ENCODE results near the gene RHOH.
A peak's percentile ranks its signal among the peaks of the same experiment; 100 is the strongest.
"Not testable (repeated sequence)": the region's sequence is repeated elsewhere in the genome, so short reads cannot be mapped to it uniquely, and the experiment has no call there.

RHOH gene, protein sequence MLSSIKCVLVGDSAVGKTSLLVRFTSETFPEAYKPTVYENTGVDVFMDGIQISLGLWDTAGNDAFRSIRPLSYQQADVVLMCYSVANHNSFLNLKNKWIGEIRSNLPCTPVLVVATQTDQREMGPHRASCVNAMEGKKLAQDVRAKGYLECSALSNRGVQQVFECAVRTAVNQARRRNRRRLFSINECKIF

DNA sequence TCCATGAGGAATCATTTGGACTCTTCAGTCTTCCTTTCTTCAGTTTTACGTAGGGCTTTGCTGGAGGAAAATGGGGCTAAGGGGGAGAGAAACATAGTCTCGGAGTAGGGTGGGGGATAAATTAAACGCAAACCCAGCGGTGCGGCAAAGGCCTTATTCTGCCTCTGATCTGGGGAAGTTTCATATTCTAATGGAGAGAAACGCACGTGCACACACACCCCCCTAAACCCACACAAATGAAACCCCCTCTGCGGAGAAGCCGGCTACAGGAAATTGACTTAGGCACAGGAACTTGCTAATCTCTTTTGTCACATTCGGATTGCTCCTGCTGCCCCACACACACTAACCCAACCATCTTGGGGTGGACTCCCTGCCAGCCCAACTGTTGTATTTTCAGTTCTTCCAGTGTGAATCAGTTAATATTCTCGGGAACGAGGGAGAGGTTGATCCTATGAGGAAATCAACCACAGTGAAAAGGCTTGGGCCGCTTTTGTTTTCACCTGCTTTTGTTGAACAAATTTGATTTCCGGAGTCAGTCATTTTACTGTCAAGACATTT lies at the start of gene RHOH:
RHOH (plus strand) TSS at position 308 of the 558 bp plus-strand sequence. CDS start 46,356 bp downstream, outside the sequence.
- no peak for DNase-seq

DNA sequence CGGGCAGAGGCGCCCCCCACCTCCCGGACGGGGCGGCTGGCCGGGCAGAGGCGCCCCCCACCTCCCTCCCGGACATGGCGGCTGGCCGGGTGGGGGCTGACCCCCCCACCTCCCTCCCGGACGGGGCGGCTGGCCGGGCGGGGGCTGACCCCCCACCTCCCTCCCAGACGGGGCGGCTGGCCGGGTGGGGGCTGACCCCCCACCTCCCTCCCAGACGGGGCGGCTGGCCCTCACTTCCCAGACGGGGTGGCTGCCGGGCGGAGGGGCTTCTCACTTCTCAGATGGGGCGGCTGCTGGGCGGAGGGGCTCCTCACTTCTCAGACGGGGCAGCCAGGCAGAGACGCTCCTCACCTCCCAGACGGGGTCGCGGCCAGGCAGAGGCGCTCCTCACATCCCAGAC lies 49.3 kb upstream of the RHOH start:
- not testable (repeated sequence) for DNase-seq

DNA sequence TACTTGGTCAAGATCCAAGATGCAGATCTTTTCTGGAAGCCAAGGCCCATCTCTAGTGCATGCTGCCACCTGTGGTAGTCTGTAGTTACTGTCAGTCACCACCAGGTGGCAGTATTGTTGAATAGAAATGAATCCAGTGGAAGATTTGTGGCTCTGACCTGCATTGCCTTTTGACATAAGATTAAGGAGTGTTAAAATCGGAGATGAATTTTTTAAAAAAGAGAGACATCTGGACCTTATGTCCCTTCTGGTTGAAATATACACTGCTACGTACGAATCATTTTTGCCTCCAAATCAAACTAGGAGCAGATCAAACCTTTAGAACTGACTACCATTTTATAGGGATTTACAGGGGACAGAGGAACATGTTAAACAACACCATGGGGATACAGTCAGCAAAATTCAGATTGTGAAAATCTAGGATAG lies 46.9 kb upstream of the RHOH start:
- peak; percentile 16 for DNase-seq

DNA sequence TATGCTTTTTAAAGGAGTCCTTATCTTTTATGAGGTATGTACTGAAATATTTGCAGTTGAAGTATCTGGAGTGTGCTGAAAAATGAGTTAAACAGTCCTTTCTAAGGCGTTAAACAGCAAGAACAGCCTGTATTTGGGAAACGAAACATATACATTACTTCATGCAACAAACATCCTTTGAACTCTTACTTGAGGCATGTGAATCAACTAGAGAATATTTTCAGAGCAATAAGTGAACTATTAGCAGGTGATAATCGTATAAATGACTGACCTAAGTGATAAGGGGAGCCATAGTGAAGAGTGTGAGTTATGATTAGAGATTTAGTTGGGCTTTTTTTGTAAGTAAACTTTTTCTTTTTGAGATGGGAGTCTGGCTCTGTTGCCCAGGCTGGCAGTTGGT lies 45.9 kb upstream of the RHOH start:
- no peak for DNase-seq

DNA sequence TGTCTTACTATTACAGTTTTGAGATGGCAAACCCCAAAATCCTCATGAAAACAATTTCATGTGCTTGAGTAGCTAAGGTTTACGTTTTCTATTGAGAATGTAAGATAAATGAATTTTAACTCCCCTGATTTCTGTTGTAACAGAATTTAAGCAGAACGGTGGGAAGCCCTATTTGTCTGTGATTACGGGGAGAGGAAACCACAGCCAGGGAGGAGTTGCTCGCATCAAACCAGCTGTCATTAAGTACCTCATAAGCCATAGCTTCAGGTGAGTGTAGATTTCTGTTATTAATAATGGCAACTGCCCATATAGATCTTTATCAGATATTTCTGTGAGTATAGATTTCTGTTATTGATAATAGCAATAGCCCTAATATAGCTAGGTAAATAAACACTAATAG lies 44.2 kb upstream of the RHOH start:
- no peak for DNase-seq

DNA sequence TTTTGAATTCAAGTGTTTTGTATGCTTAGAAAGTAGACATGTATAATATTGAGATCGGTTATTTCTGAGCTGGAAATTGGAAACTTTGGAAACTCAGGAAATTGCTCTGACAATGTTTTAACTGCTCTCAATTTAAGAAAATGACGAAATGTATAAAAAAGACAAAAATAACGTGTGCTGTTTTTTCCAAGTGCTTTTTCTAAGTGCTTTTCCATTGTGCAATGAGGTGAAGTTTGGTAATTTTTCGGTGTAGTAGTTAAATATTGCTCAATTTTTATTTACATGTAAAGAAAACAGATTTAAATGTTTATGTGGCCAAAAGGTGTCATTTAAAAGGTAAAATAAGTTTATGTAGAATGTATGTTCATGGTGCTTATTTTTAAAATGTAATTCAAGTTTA lies 39.4 kb upstream of the RHOH start:
- no peak for DNase-seq

DNA sequence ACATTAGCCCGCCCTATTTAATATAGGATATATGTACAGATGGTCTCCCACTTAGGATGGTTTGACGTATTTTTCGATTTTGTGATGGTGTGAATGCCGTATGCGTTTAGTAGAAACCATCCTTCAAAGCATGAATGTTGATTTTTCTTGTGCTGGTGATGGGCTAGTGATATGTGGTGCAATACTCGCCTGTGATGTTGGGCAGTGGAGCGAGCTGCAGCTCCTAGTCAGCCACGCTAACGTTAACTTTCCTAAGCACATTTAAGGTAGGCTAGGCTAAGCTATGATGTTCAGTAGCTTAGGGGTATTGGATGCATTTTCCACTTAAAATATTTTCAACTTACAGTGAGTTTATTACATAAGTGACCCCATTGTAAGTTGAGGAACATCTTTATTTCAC lies 36.6 kb upstream of the RHOH start:
- no peak for DNase-seq

DNA sequence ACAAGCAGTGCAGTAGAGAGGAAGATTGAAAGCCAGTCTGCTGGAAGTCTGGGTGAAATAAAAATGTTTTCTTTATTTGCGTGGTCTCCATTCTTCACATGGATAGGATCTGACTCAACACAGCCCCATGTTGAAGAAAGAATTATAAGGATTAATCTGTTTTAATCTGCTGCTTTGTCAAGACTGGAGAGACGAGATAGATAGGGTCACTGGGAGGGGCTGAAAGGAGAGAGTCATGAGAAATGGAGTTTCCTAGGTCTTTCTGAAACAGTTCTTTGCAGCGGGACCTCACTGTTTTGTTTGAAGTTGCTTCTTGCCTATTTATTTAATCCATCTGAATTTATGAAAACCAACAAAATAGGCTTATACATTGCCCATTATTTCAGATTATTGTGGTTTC lies 32.4 kb upstream of the RHOH start:
- DNase-seq: no peak

DNA sequence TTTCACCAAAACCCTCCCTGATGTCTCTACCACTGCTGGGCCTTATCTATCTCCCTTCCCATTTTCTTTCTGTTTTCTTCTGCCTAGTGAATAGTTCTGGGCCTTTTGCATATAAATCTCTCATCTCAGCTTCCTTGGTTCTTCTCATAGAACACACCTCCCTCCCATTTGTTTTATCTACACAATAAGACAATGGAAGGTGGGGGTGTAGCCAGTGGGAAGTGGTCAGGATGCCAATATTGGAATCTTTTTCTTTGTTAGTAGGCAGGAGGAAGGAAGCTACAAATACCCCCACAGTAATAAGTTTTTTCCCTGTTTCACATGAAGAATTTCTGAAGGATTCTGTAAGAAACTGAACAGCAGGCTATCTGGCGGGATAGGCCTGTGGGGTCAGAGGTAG lies 30.9 kb upstream of the RHOH start:
- no peak for DNase-seq

DNA sequence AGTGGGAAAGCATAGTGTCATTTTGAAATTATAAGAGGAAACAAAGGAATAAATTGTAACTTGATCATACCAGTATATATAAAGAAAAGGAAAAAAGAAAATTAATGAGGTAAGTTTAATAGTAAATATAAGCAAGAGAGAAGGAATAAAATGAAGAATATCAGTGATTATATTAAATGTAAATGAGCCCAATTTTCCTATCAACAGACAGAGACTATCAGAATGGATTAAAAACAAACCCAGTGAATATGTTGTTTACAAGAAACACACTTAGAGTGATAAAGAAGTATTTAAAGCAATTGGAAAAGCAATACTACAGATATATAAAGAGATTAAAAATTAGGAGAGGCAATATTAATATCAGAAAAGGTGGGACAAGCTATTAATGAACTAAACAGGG lies 28.8 kb upstream of the RHOH start:
- DNase-seq: no peak

DNA sequence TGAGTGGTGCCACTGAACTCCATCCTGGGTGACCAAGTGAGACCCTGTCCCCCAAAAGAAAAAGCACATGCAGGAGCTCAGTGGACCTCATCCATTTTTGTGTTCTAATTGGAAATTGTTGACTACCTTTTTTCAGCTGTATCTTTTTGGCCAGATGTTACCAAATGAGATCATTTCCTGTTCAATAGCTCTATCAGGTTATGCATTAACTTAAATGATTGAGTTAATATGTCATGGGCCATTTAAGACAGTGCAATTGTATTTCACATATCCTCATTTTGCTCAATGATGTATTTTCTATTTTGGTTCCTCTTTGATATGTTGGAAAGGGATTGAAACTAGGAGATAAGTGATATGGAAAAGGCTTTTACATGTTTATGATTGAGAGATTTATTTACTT lies 26.2 kb upstream of the RHOH start:
- no peak for DNase-seq

DNA sequence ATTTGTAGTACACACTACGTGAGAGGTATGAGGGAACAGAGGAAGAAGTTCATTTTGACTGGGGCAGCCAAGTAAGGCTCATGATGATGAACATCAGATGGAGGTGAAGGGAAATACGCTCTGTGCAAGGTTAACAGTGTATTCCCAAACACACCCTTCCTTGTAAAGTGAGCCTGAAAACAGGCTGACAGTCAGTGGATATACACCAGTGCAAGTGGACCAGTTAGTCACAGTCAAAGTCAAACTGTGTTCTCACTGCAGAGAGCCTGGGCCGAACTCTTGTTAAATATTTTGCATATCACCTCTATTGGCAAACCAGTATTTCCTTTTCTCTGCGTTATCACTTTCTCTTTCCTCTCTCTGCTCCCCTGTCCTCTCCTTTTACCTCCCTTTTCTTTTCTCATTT lies 23.4 kb upstream of the RHOH start:
- DNase-seq: no peak

DNA sequence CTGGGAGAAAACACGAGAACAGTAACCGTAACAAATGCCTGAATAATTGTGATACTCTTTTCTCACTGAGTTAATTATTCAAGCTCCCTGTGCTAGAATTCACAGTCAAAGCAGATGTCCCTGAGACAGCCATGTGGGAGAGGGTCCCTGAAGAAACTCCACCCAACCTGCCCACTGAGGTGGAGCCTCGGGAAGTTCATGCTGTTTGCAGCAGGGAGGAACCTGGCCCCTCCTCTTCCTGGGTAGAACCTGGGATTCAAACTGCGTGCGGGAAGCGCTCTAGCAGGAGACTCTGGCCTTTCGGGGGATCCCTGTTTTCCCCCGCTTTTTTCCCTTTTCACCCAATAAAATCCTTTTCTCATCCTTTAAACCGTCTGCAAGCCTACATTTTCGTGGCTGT lies 20.2 kb upstream of the RHOH start:
- no peak for DNase-seq

DNA sequence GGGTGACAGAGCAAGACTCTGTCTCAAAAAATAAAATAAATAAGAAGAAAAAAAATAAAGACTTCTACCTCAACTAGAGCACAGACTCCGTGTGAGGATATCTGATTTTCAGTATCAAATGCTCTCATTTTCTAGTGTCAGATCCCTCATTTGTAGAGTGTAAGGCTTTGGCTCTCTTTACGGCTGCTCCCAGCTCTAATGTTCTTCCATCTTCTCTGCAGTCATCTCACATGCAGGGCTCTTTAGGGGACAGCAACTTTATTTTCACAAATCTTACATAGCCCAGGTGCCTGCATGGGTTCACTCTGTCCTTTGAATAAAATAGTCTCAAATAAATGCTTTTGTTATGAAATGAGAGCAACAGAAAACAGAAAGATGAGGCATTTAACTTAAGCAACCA lies 19.2 kb upstream of the RHOH start:
- no peak for DNase-seq

DNA sequence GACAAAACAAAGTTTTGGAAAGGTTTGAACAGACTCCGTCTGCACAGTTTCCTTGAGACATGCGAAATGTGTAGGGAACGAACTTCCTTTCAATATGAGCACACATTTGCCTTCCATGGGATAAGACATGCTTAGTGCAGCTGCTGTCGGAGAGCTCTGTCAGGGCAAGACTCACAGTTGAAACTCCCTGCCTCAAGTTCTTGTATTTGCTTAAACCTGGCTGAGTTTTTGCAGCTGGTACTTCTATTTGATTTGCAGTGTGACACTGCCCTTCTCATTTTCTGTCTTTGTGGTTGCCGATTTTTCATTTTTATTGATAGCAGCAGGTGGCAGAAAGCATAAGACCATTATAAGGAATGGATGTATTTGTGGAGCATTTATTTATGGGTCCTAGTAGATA lies 18.2 kb upstream of the RHOH start:
- no peak for DNase-seq

DNA sequence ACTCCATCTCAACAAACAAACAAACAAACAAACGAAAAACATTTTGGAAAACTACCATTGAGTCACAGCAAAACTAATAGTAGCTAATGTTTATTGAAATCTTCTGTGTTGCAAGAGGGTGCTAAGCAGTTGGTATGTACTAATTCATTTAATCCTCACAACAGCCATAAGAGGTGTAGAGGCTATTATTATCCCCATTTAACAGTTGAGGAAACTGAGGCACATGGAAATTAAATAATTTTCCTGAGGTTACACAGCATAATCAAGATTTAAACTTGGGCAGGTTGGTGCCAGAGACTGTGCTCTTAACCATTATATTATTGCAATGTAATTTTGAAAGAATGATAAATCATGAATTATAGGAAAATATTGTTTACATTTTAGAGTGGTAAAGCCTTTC lies 17.5 kb upstream of the RHOH start:
- DNase-seq: no peak

DNA sequence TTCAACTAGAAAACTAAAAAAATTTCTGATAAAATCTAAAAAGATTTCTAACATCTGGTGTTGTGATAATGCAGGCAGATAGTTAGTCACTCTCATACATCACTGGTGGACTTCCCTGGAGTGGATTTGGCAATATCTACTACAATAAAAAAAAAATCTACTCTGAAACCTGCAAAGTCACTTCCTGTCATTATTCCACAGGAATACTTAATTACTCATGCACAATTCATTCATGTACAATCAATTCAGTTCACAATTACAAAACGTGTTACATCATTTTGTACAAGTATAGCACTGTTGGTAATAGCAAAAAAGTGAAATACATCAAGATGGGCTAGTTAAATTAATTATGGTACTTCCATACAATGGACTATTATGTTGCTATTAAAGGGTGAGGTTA lies 16.5 kb upstream of the RHOH start:
- no peak for DNase-seq

DNA sequence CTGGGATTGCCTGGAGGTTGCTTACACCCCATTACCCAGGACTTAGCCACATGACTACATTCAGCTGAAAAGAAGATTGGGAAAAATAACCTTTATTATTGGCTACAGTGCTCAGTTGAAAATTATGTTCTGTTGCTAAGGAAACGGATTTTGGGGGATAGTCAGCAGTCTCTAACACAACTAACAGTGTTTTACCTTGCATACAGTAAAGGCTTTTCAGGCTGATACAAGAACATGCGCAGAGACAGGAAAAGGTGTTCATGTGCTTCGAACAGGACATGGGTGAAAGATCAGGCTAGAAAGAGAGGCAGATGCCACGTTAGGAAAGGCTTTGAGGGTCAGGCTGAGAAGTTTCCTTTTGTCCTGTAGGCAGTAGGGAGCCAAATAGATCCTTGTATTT lies 14.8 kb upstream of the RHOH start:
- no peak for DNase-seq

DNA sequence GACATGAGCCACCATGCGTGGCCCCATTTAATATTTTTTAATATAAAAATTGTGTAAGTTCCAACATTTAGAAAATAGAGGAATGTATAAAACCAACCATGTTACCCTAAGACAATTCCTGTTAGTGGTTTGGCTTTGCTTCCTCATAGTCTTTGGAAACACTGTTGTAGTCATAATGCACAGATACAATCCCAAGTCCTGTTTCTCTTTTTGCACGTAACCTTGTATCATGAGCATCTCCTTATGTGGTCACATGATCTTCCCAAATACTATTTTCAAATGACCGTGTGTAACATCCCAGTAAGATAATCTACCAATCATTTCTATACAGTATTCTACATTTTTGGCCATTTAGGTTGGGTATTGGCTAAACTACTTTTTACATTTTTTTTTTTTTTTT lies 13.9 kb upstream of the RHOH start:
- DNase-seq: no peak

DNA sequence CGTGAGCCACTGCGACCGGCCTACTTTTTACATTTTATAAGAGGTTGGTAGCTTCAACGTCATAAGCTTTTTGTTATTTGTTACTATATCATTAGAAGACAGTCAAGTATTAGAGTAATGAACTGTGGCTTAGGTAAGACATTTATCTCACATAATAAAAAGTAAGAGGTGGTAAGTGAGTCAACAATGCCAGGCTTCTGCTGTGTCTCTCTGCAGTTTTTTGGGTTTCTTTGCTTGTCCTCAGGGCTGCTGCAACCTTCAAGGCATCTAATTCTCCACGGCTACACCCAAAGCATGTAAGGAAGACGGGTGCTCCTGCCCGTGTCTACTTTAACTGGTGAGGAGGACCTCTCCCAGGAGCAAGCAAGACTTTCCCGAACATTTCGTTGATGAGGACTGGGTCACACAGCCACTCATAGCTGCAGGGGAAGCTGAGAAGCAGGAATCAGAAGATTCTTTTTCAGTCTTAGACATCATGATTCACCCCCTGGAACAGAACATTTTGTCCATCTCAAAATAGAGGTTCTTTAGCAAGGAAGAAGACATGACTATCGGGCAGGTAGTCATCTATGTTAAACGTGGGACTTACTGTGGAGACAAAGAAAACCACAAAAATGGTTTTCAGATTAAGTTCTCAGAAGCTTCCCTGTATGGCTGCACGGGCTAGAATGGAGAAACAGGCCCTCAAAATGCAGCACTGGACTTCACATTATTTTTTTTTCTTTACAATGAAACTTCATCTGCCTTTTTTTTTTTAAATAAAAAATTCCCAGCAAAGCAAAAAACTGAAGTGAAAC lies 13.0 kb upstream of the RHOH start:
- no peak for DNase-seq

DNA sequence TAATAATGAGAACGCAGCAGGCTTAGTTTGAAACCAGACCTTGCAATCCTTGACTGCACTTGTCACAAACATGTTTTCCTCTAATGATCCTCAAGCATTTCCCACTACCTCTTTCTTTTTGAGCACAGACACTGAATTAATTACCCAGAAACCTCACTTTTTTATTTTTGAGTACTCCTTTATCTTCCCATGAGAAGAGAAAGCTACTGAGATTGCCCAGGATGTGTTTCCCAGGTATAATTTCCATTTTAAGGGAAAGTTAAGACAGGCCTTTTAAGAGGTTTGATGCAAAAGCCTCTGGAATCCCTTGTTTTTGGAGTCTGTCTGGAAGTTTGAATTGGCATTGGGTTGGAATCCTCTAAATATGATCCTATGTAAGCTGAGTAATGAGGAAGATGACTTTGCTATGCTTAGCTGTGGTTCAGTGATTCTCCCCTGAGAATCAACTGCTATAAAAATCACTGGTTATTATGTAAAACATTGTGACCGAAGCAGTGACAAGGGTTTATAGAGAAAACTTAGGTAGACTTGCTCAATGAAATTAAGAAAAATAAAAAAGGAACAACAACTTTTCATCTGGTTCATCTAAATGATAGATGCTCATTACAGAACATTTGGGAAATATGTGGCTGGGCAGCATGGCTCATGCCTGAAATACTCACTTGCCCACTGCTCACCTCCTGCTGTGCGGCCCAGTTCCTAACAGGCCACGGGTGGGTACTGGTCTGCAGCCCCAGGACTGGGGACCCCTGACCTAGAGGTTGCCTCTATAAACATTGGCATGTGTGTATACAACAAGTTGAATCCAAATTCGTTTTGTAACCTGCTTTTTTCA lies 10.8 kb upstream of the RHOH start:
- DNase-seq: no peak

DNA sequence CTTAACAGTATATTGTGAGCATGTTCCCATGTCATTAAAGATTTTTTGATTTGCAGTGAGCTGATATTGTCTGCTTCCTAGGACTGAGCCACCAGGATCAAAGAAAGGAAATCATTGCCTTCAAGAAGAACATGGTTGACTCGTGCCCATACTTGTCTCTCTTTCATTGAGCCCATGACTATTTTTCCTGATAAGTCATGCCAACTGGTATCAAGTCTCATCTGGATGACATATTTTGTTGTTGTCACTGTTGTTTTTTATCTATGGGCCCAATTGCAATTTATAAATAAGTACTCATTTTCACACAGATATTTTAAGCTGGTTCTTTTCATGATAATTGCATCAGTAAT lies 10.2 kb upstream of the RHOH start:
- no peak for DNase-seq

DNA sequence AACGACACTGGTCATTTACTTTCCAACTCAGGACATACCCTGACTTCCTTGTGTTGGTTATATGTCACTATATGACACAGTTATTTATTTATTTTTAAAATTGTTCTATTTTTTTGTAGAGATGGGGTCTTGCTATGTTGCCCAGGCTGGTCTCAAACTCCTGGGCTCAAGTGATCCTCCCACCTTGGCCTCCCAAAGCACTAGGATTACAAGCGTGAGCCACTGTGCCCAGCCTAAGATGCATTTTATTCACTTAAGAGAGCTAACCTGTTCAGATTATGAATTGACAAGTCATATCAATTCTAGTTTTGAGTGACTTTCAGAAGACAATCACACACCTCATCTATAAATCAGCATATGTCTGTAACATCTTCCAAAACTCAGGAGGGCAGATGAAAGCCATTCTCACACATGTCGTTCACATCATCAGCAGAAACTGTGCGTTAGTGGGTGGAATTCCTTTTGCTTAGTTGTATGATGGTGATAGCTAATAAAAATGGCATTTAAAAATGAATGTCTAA lies 9.4 kb upstream of the RHOH start:
- DNase-seq: no peak

DNA sequence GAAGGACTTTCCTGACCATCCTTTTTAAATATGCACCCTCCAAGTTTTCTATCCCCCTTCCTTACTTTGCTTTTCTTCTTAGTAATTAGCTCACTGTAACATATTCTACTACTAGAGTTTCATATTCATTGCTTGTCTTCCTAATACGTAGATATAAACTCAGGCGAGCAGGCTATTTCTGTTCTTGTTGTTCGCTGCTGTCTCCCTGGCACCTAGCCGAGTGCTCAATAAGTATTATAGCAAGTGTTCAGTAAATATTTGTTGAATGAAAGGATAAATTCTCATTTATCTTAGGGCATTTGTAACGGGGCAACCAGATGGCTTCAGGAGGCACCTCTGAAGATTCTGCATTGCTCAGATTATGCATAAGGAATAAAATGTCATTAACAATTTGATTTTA lies 6.8 kb upstream of the RHOH start:
- peak; percentile 8 for DNase-seq
